ENCODE data around the gene GAPDH.

GRCh38 chr12:6489449-6489848, 44.9 kb upstream of the GAPDH start:
- no peak for TF ChIP-seq CTCF (IDR thresholded peaks at IDR 0.05)
- TF ChIP-seq POLR2A (IDR thresholded peaks at IDR 0.05) = no peak
